ENCODE measurements around the gene GREB1.

Gene GREB1

GRCh38 chr2:11612553-11613215, 78.8 kb downstream of the GREB1 start:
- no peak for DNase-seq

GRCh38 chr2:11613297-11613696, 79.5 kb downstream of the GREB1 start:
- no peak for DNase-seq

GRCh38 chr2:11615209-11615608, 81.4 kb downstream of the GREB1 start:
- no peak for DNase-seq

- DNase-seq: no peak
These were observed 82.3 kb downstream of the GREB1 start for GRCh38 chr2:11616097-11616687.

DNA sequence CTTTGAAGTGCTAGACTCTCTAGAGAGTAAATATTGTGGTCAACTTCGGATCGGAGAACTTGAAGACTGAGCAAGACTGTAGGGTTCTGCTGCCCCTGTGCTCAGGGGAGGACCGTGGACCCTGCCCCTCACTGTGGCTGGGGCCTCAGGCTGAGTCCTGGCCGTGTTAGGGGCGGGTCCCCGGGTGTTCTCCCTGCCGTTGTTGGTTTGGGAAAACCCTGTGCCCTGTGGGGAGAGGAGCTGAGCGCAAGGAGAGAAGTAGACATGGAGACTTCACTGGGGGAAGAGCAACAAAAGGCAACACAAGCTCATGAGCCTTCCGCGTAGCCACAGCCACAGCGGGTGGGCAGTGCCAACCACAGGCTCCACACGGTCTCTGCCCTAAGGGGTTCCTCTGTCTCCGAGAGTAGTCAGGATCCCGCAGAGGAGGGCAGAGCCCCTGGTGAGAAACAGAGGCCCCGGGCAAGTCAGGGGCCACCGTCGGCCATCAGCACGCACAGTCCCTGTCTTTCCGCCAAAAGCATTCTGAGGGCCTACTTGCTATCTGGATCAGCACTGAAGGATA, 83.1 kb downstream of the GREB1 start:
- DNase-seq: no peak

DNA sequence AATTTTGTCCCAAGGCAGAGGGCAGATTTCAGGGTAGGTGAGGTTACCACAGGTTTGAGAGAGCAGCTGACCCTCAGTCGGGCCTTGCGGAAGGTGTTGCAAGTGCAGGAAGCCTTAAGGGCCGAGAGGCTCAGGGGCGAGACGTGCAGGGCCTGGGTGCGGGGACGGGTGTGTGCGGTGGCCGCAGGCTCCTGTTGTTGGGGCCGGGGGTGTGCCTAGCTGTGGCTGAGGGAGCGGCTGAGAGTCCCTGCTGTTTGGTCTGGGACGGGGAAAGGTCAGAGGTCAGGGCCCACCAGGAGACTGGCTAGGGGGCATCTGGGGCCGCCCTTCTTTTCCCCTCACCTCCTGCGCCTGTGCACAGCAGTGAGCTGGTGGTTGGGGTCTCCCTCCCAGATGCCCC, 83.7 kb downstream of the GREB1 start:
- no peak for DNase-seq

GRCh38 chr2:11617984-11618707, 84.3 kb downstream of the GREB1 start:
- no peak for DNase-seq

GRCh38 chr2:11618708-11619062, 84.8 kb downstream of the GREB1 start:
- DNase-seq: no peak

DNA sequence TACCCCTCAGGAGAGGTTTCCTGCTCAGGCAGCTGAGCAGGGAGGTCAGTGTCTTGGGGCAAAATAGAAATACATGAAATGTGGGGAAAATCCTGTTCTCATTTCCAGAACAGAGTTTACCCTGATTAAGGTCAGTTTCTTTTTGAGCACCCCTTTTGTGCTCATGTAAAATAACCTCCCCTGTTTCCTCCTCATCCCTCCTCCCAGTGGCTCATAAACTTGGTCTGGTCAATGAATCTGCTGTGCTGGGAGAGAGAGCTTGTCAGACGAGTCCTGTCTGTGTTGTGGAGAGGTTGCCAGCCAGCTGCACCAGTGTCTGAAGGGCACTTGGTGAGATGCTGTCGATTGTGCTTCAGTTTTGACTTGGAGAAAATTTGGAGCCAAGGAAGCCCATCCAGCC, 87.6 kb downstream of the GREB1 start:
- DNase-seq: no peak

- no peak for DNase-seq
These were observed 88.8 kb downstream of the GREB1 start for GRCh38 chr2:11622611-11623010.

DNA sequence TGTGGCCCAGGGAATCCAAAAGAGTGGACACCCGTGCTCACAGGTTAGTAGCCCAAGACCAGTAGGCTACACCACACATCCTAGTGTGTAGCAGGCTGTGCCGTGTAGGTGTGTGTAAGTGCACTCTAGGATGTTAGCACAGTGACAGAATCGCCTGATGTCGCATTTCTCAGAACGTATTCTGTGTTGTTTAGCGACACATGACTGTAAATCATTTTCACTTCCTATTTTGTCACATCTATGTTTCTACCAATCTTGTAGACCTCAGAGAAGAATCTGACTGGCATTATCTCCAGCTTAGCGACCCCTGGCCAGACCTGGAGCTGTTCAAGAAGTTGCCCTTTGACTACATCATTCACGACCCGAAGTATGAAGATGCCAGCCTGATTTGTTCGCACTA, 91.0 kb downstream of the GREB1 start:
- no peak for DNase-seq

DNA sequence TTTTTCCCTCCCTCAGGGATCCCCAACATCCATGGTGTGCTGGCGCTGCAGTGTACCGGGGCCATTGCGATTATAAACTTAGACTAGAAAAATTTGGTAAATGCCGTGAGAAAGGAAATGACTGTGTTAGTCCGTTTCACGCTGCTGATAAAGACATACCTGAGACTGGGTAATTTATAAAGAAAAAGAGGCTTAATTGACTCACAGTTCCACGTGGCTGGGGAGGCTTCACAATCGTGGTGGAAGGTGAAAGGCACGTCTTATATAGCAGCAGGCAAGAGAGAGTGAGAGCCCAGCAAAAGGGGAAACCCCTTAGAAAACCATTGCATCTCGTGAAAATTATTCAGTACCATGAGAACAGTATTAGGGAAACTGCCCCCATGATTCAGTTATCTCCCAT, 91.8 kb downstream of the GREB1 start:
- DNase-seq: no peak

GRCh38 chr2:11628675-11629074, 94.8 kb downstream of the GREB1 start:
- no peak for DNase-seq

DNA sequence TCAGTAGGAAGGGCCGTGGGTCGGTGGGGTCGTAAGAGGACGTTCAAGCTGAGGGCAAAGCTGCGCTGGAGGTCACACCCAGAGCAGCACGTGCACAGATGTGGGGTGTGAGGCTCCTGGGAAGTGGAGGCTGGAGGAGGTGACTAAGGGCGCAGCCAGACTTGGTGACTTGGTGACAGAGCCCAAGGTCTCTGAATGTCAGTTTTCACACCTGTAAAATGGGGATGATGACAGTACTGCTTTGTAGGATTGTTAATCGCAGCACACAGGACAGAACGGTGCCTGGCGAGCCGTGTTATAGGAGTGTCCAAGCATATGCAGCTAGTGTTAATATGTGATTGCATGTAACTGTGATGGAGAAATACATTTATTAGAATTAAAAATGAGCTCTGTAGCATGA, 95.4 kb downstream of the GREB1 start:
- DNase-seq: no peak

DNA sequence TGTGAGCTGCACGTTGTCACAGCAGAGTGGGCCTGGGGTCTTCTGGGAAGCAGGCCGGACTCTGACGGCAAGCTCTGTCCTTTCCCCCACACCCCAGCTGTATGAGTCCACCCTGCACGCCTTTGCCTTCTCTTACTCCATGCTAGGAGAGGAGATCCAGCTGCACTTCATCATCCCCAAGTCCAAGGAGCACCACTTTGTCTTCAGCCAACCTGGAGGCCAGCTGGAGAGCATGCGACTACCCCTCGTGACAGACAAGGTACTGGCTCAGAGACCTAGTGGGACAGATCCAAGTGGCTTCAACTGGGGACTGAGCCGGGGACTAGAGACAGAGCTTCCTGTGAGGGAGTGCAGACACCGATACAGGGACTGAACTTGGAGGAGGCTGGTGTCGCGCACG, 96.0 kb downstream of the GREB1 start:
- DNase-seq: no peak

DNA sequence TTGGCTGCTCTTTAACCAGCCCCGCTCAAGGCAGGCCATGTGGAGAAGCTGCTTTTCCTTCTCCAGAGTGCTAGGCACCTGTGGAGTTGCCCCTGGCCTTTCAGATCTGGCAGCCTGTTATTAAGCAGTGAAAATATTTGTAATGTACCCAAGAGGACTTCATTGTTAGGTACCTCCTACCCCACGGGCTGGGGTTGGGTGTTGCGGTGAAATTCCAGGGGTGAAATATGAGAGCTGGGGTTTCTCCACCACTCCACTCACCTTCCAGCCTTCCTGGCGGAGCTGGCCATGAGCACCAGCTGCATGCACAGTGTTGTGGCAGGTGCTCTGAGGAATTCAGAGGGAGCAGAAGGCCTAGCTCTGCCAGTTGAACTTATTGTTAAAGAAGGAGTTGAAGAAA, 97.0 kb downstream of the GREB1 start:
- DNase-seq: no peak

GRCh38 chr2:11631462-11631861, 97.6 kb downstream of the GREB1 start:
- DNase-seq: no peak

GRCh38 chr2:11633923-11634478, 100.2 kb downstream of the GREB1 start:
- no peak for DNase-seq

- no peak for DNase-seq
These were observed 100.7 kb downstream of the GREB1 start for GRCh38 chr2:11634584-11634983.

DNA sequence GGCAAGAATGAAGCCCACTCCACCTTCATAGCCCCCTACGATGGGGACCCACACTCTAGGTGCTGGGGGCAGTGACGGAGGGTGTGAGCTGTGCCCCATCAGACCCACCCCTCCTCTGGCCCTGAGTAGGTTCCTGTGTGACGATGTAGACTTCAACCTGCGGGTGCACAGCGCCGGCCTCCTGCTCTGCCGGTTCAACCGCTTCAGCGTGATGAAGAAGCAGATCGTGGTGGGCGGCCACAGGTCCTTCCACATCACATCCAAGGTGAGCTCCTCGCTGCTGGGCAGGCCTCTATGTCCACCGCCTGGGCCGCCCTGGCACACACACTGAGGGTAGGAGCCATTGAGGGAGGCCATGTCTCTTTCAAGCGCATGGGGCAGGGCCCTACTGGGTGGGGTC, 101.3 kb downstream of the GREB1 start:
- DNase-seq: no peak

- DNase-seq: no peak
These were observed 102.9 kb downstream of the GREB1 start for GRCh38 chr2:11636593-11637295.

DNA sequence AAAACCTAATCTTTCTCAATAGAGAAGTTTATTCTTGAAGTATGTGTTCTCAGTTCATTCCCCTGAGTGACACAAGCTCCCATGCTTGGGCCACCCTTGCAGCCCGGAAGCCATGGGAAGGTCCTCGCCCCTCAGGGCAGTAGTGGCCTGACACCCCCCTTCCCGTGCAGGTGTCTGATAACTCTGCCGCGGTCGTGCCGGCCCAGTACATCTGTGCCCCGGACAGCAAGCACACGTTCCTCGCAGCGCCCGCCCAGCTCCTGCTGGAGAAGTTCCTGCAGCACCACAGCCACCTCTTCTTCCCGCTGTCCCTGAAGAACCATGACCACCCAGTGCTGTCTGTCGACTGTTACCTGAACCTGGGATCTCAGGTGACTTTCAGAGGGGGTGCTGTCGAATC, 103.7 kb downstream of the GREB1 start:
- no peak for DNase-seq

DNA sequence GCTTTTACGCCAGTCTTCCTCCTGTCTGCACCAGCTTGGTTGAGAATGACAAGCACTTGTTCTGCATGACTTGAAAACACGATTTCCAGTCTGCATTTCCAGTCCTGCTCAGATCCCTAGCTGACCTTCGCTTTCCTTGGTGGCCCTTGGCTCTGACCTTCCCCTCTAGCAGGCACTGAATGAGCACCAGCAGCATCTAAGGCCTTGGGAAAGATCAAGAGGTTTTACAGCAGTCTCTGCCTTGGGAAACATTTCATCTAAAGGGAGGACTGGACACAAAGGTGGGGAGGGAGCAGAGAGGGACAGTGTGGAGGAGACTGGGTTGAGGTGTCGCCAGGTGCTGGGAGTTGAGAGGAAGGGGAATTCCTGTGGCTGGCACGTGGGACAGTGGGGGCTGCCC, 105.7 kb downstream of the GREB1 start:
- no peak for DNase-seq

Measured in stimulated activated CD4-positive, alpha-beta T cell treated with anti-CD3 and anti-CD28 coated beads, Interleukin-4, amount 100 ng/mL, for 4 hours (primary cell).